ENCODE results near the gene PDLIM1.
"Not testable (repeated sequence)": the region's sequence is repeated elsewhere in the genome, so short reads cannot be mapped to it uniquely, and the experiment has no call there.

PDLIM1 gene

GRCh38 chr10:95237376-95238170 is 53.2 kb downstream of the PDLIM1 start:
- no peak for DNase-seq

- peak in 1 of 5 donors; percentile 53 for DNase-seq
Measured at GRCh38 chr10:95236068-95236903, 54.5 kb downstream of the PDLIM1 start.

GRCh38 chr10:95235676-95236067 is 55.1 kb downstream of the PDLIM1 start:
- no peak for DNase-seq

- DNase-seq, result no peak
Measured at GRCh38 chr10:95234951-95235350, 55.9 kb downstream of the PDLIM1 start.

- no peak for DNase-seq
Measured at GRCh38 chr10:95233377-95234034, 57.3 kb downstream of the PDLIM1 start.

- peak in 3 of 5 donors; percentile 3 to 28 (median 12) for DNase-seq
Measured at GRCh38 chr10:95230677-95231586, 59.9 kb downstream of the PDLIM1 start.

- DNase-seq, result no peak
Measured at GRCh38 chr10:95229724-95230627, 60.8 kb downstream of the PDLIM1 start.

- DNase-seq, result not testable (repeated sequence)
Measured at GRCh38 chr10:95228934-95229723, 61.7 kb downstream of the PDLIM1 start.

- no peak for DNase-seq
Measured at GRCh38 chr10:95225136-95225535, 65.7 kb downstream of the PDLIM1 start.

GRCh38 chr10:95221124-95221523 is 69.7 kb downstream of the PDLIM1 start:
- DNase-seq, result no peak

GRCh38 chr10:95220539-95220938 is 70.3 kb downstream of the PDLIM1 start:
- DNase-seq, result no peak

GRCh38 chr10:95217476-95217875 is 73.3 kb downstream of the PDLIM1 start:
- DNase-seq, result no peak

GRCh38 chr10:95214793-95215192 is 76.0 kb downstream of the PDLIM1 start:
- no peak for DNase-seq

- no peak for DNase-seq
Measured at GRCh38 chr10:95214369-95214768, 76.4 kb downstream of the PDLIM1 start.

- DNase-seq, result no peak
Measured at GRCh38 chr10:95211606-95212279, 79.1 kb downstream of the PDLIM1 start.

GRCh38 chr10:95209509-95210127 is 81.2 kb downstream of the PDLIM1 start:
- no peak for DNase-seq

GRCh38 chr10:95208702-95209391 is 82.0 kb downstream of the PDLIM1 start:
- DNase-seq, result no peak

- not testable (repeated sequence) for DNase-seq
Measured at GRCh38 chr10:95202865-95203264, 87.9 kb downstream of the PDLIM1 start.

GRCh38 chr10:95201736-95202135 is 89.1 kb downstream of the PDLIM1 start:
- no peak for DNase-seq
